ENCODE data around the gene SPIRE2.
"Not testable (repeated sequence)": the region's sequence is repeated elsewhere in the genome, so short reads cannot be mapped to it uniquely, and the experiment has no call there.

SPIRE2 gene

DNA sequence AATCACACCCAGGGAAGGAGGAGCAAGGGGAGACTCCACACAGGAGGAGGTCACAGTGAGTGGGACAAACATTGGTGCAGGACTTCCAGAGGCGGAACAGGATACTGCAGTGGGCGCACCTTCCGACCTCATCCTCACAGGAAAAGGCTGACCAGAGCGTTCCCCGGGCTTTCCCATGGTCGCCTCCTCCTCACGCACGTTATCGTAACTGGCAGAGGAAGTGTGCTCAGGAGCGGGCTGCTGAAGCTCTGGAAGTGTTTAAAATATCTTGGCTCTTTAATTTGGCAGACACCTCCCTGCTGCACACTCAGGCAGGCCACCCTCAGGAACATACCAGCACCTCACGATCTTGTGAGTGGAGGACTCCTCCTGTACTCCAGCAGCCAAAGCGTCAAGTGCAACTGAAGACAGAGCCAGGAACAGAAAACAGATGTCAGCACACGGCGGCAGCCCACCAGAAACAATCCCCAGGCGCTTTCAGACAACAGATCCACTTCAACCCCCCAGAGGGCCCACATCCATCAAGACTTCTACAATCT is 29.4 kb upstream of the SPIRE2 start:
- Histone ChIP-seq H2BK12ac (ENCODE audit: low read length in 2 of 2) (no peak overlapping the region), H3K4me3 (ENCODE audit: insufficient read depth in 1 of 2, low read depth in 1 of 2, low read length in 2 of 2) (no peak overlapping the region), H2BK5ac (ENCODE audit: low read depth, low read length, poor library complexity, severe bottlenecking) (no peak overlapping the region), H3K14ac (ENCODE audit: low read length in 2 of 2) (no peak overlapping the region), H3K18ac (ENCODE audit: low read depth in 1 of 2, low read length in 2 of 2) (no peak overlapping the region), H2AFZ (ENCODE audit: low read depth, low read length) (no peak overlapping the region), H4K91ac (ENCODE audit: low read length) (no peak overlapping the region), H3K9ac (ENCODE audit: low read length) (no peak overlapping the region), H3K36me3 (ENCODE audit: control insufficient read depth in 1 of 2, insufficient read depth in 2 of 2, low read depth in 1 of 2, low read length in 2 of 2) (peaks cover 11 to 20% of the 10 kb centered on the region in 2 experiments), H2BK15ac (ENCODE audit: low read depth, poor library complexity, severe bottlenecking) (no peak overlapping the region), H3K27ac (ENCODE audit: low read length, poor library complexity, severe bottlenecking) (no peak overlapping the region), H3K27me3 (ENCODE audit: control insufficient read depth in 1 of 2, insufficient read depth in 1 of 2, low read length in 2 of 2) (no peaks in the 10 kb centered on the region), H2BK120ac (ENCODE audit: low read depth, low read length) (no peak overlapping the region), H3K4ac (ENCODE audit: low read depth in 1 of 2, low read length in 2 of 2) (no peak overlapping the region), H4K8ac (ENCODE audit: low read length) (no peak overlapping the region), H3K4me1 (ENCODE audit: control insufficient read depth, insufficient read depth, low read depth, low read length) (peaks cover 1% of the 10 kb centered on the region), H3K79me1 (replicated peaks; ENCODE audit: low read length, poor library complexity, severe bottlenecking) (peaks cover 8% of the 10 kb centered on the region), H3K23ac (ENCODE audit: low read length in 2 of 2) (no peak overlapping the region), H2AK5ac (ENCODE audit: low read length, severe bottlenecking) (no peak overlapping the region), H3K9me3 (ENCODE audit: control insufficient read depth, low read length) (no peaks in the 10 kb centered on the region), H3K4me2 (ENCODE audit: low read length, poor library complexity, severe bottlenecking) (no peak overlapping the region)
- no peak for DNase-seq
- WGBS: 90% methylated on average over 13 of the region's 15 CpGs

DNA sequence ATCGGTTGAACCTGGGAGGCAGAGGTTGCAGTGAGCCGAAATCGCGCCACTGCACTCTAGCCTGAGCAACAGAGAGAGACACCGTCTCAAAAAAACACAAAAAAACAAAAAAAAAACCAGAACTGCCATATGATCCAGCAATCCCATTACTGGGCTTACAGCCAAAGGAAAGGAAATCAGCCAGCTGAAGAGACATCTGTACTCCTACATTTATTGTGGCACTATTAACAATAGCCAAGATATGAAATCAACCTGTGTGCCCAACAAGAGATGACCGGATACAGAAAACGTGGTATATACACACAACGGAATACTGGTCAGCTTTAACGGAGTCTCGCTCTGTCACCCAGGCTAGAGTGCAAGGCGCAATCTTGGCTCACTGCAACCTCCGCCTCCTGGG is 26.5 kb upstream of the SPIRE2 start:
- no peak overlapping the region for H3K14ac ChIP-seq (ENCODE audit: low read length in 2 of 2)
- H3K9me3 ChIP-seq (ENCODE audit: control insufficient read depth, low read length): no peaks in the 10 kb centered on the region
- no peak overlapping the region for H3K9ac ChIP-seq (ENCODE audit: low read length)
- H2BK120ac ChIP-seq (ENCODE audit: low read depth, low read length): no peak overlapping the region
- H3K27me3 ChIP-seq (ENCODE audit: control insufficient read depth in 1 of 2, insufficient read depth in 1 of 2, low read length in 2 of 2): no peaks in the 10 kb centered on the region
- no peak for DNase-seq
- H2BK5ac ChIP-seq (ENCODE audit: low read depth, low read length, poor library complexity, severe bottlenecking): no peak overlapping the region
- H2AFZ ChIP-seq (ENCODE audit: low read depth, low read length): no peak overlapping the region
- H3K4me1 ChIP-seq (ENCODE audit: control insufficient read depth, insufficient read depth, low read depth, low read length): peaks cover 1% of the 10 kb centered on the region
- H3K27ac ChIP-seq (ENCODE audit: low read length, poor library complexity, severe bottlenecking): no peak overlapping the region
- 97% methylated on average over 12 of the region's 12 CpGs for WGBS
- no peak overlapping the region for H4K8ac ChIP-seq (ENCODE audit: low read length)
- peaks cover 7% of the 10 kb centered on the region for H3K79me1 ChIP-seq (replicated peaks; ENCODE audit: low read length, poor library complexity, severe bottlenecking)
- H3K4ac ChIP-seq (ENCODE audit: low read depth in 1 of 2, low read length in 2 of 2): no peak overlapping the region
- no peak overlapping the region for H3K4me2 ChIP-seq (ENCODE audit: low read length, poor library complexity, severe bottlenecking)
- no peak overlapping the region for H2BK12ac ChIP-seq (ENCODE audit: low read length in 2 of 2)
- no peak overlapping the region for H3K23ac ChIP-seq (ENCODE audit: low read length in 2 of 2)
- no peak overlapping the region for H3K18ac ChIP-seq (ENCODE audit: low read depth in 1 of 2, low read length in 2 of 2)
- H2AK5ac ChIP-seq (ENCODE audit: low read length, severe bottlenecking): no peak overlapping the region
- no peak overlapping the region for H3K4me3 ChIP-seq (ENCODE audit: insufficient read depth in 1 of 2, low read depth in 1 of 2, low read length in 2 of 2)
- no peak overlapping the region for H4K91ac ChIP-seq (ENCODE audit: low read length)
- peaks cover 7 to 17% of the 10 kb centered on the region in 2 experiments for H3K36me3 ChIP-seq (ENCODE audit: control insufficient read depth in 1 of 2, insufficient read depth in 2 of 2, low read depth in 1 of 2, low read length in 2 of 2)
- no peak overlapping the region for H2BK15ac ChIP-seq (ENCODE audit: low read depth, poor library complexity, severe bottlenecking)

- WGBS: 94% methylated on average over 15 of the region's 15 CpGs
- Histone ChIP-seq H2BK120ac (ENCODE audit: low read depth, low read length) (no peak overlapping the region), H3K4me2 (ENCODE audit: low read length, poor library complexity, severe bottlenecking) (no peak overlapping the region), H2BK12ac (ENCODE audit: low read length in 2 of 2) (no peak overlapping the region), H2BK15ac (ENCODE audit: low read depth, poor library complexity, severe bottlenecking) (no peak overlapping the region), H2AK5ac (ENCODE audit: low read length, severe bottlenecking) (no peak overlapping the region), H3K27ac (ENCODE audit: low read length, poor library complexity, severe bottlenecking) (no peak overlapping the region), H3K14ac (ENCODE audit: low read length in 2 of 2) (no peak overlapping the region), H4K91ac (ENCODE audit: low read length) (peak overlapping the region; percentile 39), H3K18ac (ENCODE audit: low read depth in 1 of 2, low read length in 2 of 2) (no peak overlapping the region), H3K27me3 (ENCODE audit: control insufficient read depth in 1 of 2, insufficient read depth in 1 of 2, low read length in 2 of 2) (no peaks in the 10 kb centered on the region), H3K23ac (ENCODE audit: low read length in 2 of 2) (no peak overlapping the region), H3K9ac (ENCODE audit: low read length) (no peak overlapping the region), H3K79me1 (replicated peaks; ENCODE audit: low read length, poor library complexity, severe bottlenecking) (peaks cover 4% of the 10 kb centered on the region), H3K36me3 (ENCODE audit: control insufficient read depth in 1 of 2, insufficient read depth in 2 of 2, low read depth in 1 of 2, low read length in 2 of 2) (peaks cover 4 to 8% of the 10 kb centered on the region in 2 experiments), H2AFZ (ENCODE audit: low read depth, low read length) (no peak overlapping the region), H3K9me3 (ENCODE audit: control insufficient read depth, low read length) (no peaks in the 10 kb centered on the region), H3K4me1 (ENCODE audit: control insufficient read depth, insufficient read depth, low read depth, low read length) (peaks cover 1% of the 10 kb centered on the region), H3K4me3 (ENCODE audit: insufficient read depth in 1 of 2, low read depth in 1 of 2, low read length in 2 of 2) (no peak overlapping the region), H2BK5ac (ENCODE audit: low read depth, low read length, poor library complexity, severe bottlenecking) (no peak overlapping the region), H4K8ac (ENCODE audit: low read length) (no peak overlapping the region), H3K4ac (ENCODE audit: low read depth in 1 of 2, low read length in 2 of 2) (no peak overlapping the region)
- DNase-seq: peak; percentile 46
Measured at GRCh38 chr16:89805136-89805905, 23.0 kb upstream of the SPIRE2 start.

GRCh38 chr16:89806589-89807193 is 21.6 kb upstream of the SPIRE2 start:
- not testable (repeated sequence) for H2BK5ac ChIP-seq (ENCODE audit: low read depth, low read length, poor library complexity, severe bottlenecking); H3K9me3 ChIP-seq (ENCODE audit: control insufficient read depth, low read length); H3K4me2 ChIP-seq (ENCODE audit: low read length, poor library complexity, severe bottlenecking); H3K4me1 ChIP-seq (ENCODE audit: control insufficient read depth, insufficient read depth, low read depth, low read length); H3K23ac ChIP-seq (ENCODE audit: low read length in 2 of 2); H3K36me3 ChIP-seq (ENCODE audit: control insufficient read depth in 1 of 2, insufficient read depth in 2 of 2, low read depth in 1 of 2, low read length in 2 of 2); H3K14ac ChIP-seq (ENCODE audit: low read length in 2 of 2); H3K27ac ChIP-seq (ENCODE audit: low read length, poor library complexity, severe bottlenecking); H4K8ac ChIP-seq (ENCODE audit: low read length); H2BK120ac ChIP-seq (ENCODE audit: low read depth, low read length); H3K79me1 ChIP-seq (replicated peaks; ENCODE audit: low read length, poor library complexity, severe bottlenecking); H4K91ac ChIP-seq (ENCODE audit: low read length); DNase-seq; H3K27me3 ChIP-seq (ENCODE audit: control insufficient read depth in 1 of 2, insufficient read depth in 1 of 2, low read length in 2 of 2); H2AK5ac ChIP-seq (ENCODE audit: low read length, severe bottlenecking); H2AFZ ChIP-seq (ENCODE audit: low read depth, low read length); H3K9ac ChIP-seq (ENCODE audit: low read length); H2BK15ac ChIP-seq (ENCODE audit: low read depth, poor library complexity, severe bottlenecking); H3K4me3 ChIP-seq (ENCODE audit: insufficient read depth in 1 of 2, low read depth in 1 of 2, low read length in 2 of 2); H3K18ac ChIP-seq (ENCODE audit: low read depth in 1 of 2, low read length in 2 of 2); H2BK12ac ChIP-seq (ENCODE audit: low read length in 2 of 2); H3K4ac ChIP-seq (ENCODE audit: low read depth in 1 of 2, low read length in 2 of 2)
- WGBS: 90% methylated on average over 7 of the region's 16 CpGs
